Measurements from ENCODE around the gene NPRL2. TPM values are rescaled to one million over a fixed set of nuclear protein-coding genes. Genes with fewer than 3 reads are reported as not detected.

NPRL2 gene
- polyA plus RNA-seq: 10 to 100 TPM; 16.2 to 31.8 (median 21.3) TPM
- long read RNA-seq, donor 1: 0 reads
- long read RNA-seq, donor 2, partial matches to known transcripts: 0 of 2 reads
- long read RNA-seq, donor 2, other reads (novel, unspliced or antisense): 0 of 2 reads
- long read RNA-seq, donor 3, partial matches to known transcripts: 6 of 10 reads
- long read RNA-seq, donor 3, other reads (novel, unspliced or antisense): 0 of 10 reads
- long read RNA-seq, donor 4, partial matches to known transcripts: 0 of 1 reads
- long read RNA-seq, donor 4, other reads (novel, unspliced or antisense): 0 of 1 reads
- long read RNA-seq, donor 5: 0 reads
- long read RNA-seq, donor 6, transcript NPRL2-201 (11 exons, 1,700 nt): major isoform, 7 of 7 reads
- long read RNA-seq, donor 6, partial matches to known transcripts: 0 of 7 reads
- long read RNA-seq, donor 6, other reads (novel, unspliced or antisense): 0 of 7 reads
- long read RNA-seq, donor 7: 0 reads
- long read RNA-seq, donor 8, partial matches to known transcripts: 0 of 1 reads
- long read RNA-seq, donor 8, other reads (novel, unspliced or antisense): 0 of 1 reads
- long read RNA-seq, donor 9, partial matches to known transcripts: 0 of 1 reads
- long read RNA-seq, donor 9, other reads (novel, unspliced or antisense): 0 of 1 reads
- long read RNA-seq, donor 10, transcript NPRL2-201 (11 exons, 1,700 nt): major isoform, 7 of 9 reads
- long read RNA-seq, donor 10, partial matches to known transcripts: 0 of 9 reads
- long read RNA-seq, donor 10, other reads (novel, unspliced or antisense): 0 of 9 reads

DNA sequence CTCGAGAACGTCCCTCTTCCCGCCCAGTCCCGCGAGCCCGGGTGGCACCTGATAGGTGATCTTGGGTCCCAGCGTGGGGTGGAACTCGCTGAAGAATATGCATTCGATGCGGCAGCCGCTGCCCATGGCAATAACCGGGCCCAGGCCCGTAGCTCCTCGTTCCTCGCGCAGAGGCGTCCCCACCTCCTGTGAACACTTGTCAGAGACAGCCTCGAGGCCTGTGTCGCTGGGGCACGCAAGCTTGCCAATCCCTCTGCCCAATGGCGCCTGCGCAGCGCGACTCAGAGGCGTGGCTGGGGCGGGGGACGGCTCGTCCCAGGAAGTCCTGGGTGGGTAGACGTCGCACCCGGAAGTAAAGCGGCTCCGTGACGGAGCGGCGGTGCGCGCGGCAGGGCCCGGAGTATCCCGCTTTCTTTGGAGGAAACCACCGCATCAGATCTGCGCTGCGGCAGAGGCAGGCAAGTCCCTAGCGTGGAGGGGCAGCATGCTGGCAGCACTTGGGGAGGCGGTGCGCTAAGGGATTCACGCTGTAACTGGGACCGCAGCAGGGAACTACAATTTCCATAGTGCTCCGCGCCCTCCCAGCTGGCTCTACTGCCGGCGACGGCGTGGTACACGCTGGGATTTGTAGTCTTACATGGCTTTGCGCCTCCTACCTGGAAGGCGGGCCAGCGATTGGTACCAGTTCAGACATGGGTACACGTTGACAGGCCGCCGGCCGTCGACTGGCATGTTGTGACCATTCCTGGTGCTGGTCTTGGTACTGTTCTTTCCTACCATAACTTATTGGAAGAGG, at the start of gene NPRL2, which contains the start of gene CYB561D2:
Gene NPRL2 (minus strand): TSS at position 249 of the 796 bp plus-strand sequence. CDS start 123 bp downstream, at position 126.
Gene CYB561D2 (plus strand): TSS at position 336 of the 796 bp plus-strand sequence. CDS start 572 bp downstream, outside the sequence.
- DNase-seq: peak; percentile 97 to 99
- Histone ChIP-seq H3K4me3 (ENCODE audit: low read depth in 1 of 3, low read length in 3 of 3) (peak within 1 kb of the TSS; percentile 34 to 92 (median 55)), H3K36me3 (ENCODE audit: control insufficient read depth in 3 of 3, insufficient read depth in 2 of 3, low read depth in 1 of 3, low read length in 3 of 3) (peaks cover 9 to 63% (median 12%) of the 10 kb centered on the region in 3 donors), H3K4me1 (ENCODE audit: control insufficient read depth in 3 of 3, insufficient read depth in 2 of 3, low read depth in 1 of 3, low read length in 2 of 3) (peaks cover 5 to 28% (median 10%) of the 10 kb centered on the region in 3 donors), H3K27me3 (ENCODE audit: control insufficient read depth in 3 of 3, insufficient read depth in 3 of 3, low read length in 3 of 3) (no peaks in the 10 kb centered on the region), H3K9me3 (ENCODE audit: control insufficient read depth in 2 of 2, insufficient read depth in 1 of 2, low read depth in 1 of 2, low read length in 1 of 2) (no peaks in the 10 kb centered on the region), H3K27ac (ENCODE audit: low read depth in 1 of 3, low read length in 2 of 3) (peak within 1 kb of the TSS; percentile 79 to 97 (median 92))
- WGBS, 3 donors: 0% methylated on average over 61 to 64 of the region's 64 CpGs
- FAIRE-seq: no peak

DNA sequence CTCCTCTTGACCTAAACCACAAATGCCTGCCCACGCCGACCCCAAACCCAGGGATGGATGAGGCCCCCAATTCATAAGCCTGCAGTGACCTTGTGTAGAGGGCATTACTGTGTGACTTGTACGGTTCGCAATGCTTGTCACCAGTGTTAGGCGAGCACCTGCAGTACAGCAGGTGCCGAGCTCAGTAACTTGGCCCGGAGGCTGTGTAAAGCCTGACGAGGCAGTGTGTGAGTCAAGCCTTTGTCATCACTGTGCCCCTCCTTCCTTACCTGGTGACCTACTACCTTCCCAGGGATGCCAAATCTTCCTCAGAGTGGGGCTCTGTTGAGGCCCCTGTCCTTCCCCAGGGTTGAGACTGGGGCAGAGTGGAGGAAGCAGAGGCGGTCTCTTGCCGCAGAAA, 45.9 kb upstream of the NPRL2 start:
- peak in 1 of 2 donors; percentile 38 for DNase-seq
- H3K9me3 ChIP-seq (ENCODE audit: control insufficient read depth in 2 of 2, insufficient read depth in 1 of 2, low read depth in 1 of 2, low read length in 1 of 2): no peaks in the 10 kb centered on the region
- H3K4me1 ChIP-seq (ENCODE audit: control insufficient read depth in 3 of 3, insufficient read depth in 2 of 3, low read depth in 1 of 3, low read length in 2 of 3): peaks cover 0 to 11% (median 3%) of the 10 kb centered on the region in 3 donors
- no peak overlapping the region for H3K27ac ChIP-seq (ENCODE audit: low read depth in 1 of 3, low read length in 2 of 3)
- no peak overlapping the region for H3K4me3 ChIP-seq (ENCODE audit: low read depth in 1 of 3, low read length in 3 of 3)
- no peaks in the 10 kb centered on the region for H3K27me3 ChIP-seq (ENCODE audit: control insufficient read depth in 3 of 3, insufficient read depth in 3 of 3, low read length in 3 of 3)
- H3K36me3 ChIP-seq (ENCODE audit: control insufficient read depth in 3 of 3, insufficient read depth in 2 of 3, low read depth in 1 of 3, low read length in 3 of 3): no peaks in the 10 kb centered on the region
- 50 to 83% (median 55%) methylated on average over 10 of the region's 10 CpGs for WGBS, 3 donors
- no peak for FAIRE-seq

DNA sequence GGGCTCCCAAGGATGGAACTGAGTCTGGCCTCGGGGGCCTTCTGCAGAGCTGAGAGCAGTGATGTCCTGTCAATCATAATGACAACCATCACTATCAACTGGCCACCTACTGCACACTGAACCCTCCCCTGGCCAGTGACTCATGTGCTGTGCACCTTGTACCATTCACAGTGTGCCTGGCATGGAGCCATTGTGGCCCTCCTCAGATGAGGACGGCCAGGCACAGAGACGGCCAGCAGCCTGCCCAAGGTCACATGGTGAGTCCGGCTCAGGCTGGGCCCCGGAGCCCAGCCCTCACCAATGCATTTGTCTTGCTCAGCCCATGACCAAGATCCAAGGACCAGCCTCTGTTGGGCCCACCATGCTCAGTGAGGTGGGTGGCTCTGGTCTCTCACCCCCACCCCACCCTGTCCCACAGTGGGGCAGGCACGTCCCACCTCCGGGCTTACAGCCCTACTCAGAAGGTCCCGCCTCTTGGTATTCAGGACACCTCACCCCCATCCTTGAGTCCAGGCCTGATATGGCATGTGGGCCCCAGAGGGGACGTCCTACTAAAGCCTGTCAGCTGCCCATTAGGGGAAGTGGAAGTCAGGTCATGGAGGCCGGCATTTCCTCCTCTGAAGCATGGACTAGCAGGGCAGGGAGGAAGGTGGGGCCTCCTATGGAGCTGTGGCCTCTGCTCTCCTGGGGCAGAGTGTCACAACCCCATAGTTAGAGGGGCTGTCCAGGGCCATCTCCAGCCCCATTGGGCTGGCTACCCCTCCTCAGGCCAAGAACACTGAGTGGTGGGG, 44.7 kb upstream of the NPRL2 start:
- Histone ChIP-seq H3K36me3 (ENCODE audit: control insufficient read depth in 3 of 3, insufficient read depth in 2 of 3, low read depth in 1 of 3, low read length in 3 of 3) (peaks cover 0 to 2% (median 0%) of the 10 kb centered on the region in 3 donors), H3K4me3 (ENCODE audit: low read depth in 1 of 3, low read length in 3 of 3) (no peak overlapping the region), H3K27ac (ENCODE audit: low read depth in 1 of 3, low read length in 2 of 3) (no peak overlapping the region), H3K27me3 (ENCODE audit: control insufficient read depth in 3 of 3, insufficient read depth in 3 of 3, low read length in 3 of 3) (no peaks in the 10 kb centered on the region), H3K4me1 (ENCODE audit: control insufficient read depth in 3 of 3, insufficient read depth in 2 of 3, low read depth in 1 of 3, low read length in 2 of 3) (peaks cover 5 to 18% (median 15%) of the 10 kb centered on the region in 3 donors), H3K9me3 (ENCODE audit: control insufficient read depth in 2 of 2, insufficient read depth in 1 of 2, low read depth in 1 of 2, low read length in 1 of 2) (no peaks in the 10 kb centered on the region)
- DNase-seq (peak; percentile 24 to 79), FAIRE-seq (no peak)
- 59 to 73% (median 61%) methylated on average over 10 of the region's 10 CpGs for WGBS, 3 donors

DNA sequence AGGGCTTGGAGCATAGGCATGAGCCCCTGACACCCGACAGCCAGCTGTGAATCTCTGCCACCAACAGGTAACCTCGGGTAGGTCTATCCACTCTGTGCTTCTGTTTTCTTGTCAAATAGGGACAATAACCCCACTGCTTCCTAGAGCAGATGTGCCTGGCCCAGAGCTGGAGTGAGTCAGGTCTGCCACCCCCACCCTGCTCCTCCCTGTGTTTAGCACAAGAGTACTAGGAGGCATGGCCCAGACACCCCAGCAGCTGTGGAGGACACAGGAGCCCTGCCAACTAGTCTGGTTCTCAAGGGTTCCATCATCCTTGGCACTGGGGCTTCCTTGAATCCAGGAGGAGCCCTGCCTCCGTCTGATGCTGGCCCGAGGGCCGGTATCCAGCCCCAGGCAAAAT, 42.5 kb upstream of the NPRL2 start:
- H3K9me3 ChIP-seq (ENCODE audit: control insufficient read depth in 2 of 2, insufficient read depth in 1 of 2, low read depth in 1 of 2, low read length in 1 of 2): no peaks in the 10 kb centered on the region
- no peaks in the 10 kb centered on the region for H3K27me3 ChIP-seq (ENCODE audit: control insufficient read depth in 3 of 3, insufficient read depth in 3 of 3, low read length in 3 of 3)
- no peak overlapping the region for H3K4me3 ChIP-seq (ENCODE audit: low read depth in 1 of 3, low read length in 3 of 3)
- DNase-seq: no peak
- WGBS, 3 donors: 84 to 87% (median 84%) methylated on average over 5 of the region's 5 CpGs
- FAIRE-seq: no peak
- H3K27ac ChIP-seq (ENCODE audit: low read depth in 1 of 3, low read length in 2 of 3): no peak overlapping the region
- H3K4me1 ChIP-seq (ENCODE audit: control insufficient read depth in 3 of 3, insufficient read depth in 2 of 3, low read depth in 1 of 3, low read length in 2 of 3): peaks cover 5 to 23% (median 19%) of the 10 kb centered on the region in 3 donors
- peaks cover 0 to 4% (median 0%) of the 10 kb centered on the region in 3 donors for H3K36me3 ChIP-seq (ENCODE audit: control insufficient read depth in 3 of 3, insufficient read depth in 2 of 3, low read depth in 1 of 3, low read length in 3 of 3)

DNA sequence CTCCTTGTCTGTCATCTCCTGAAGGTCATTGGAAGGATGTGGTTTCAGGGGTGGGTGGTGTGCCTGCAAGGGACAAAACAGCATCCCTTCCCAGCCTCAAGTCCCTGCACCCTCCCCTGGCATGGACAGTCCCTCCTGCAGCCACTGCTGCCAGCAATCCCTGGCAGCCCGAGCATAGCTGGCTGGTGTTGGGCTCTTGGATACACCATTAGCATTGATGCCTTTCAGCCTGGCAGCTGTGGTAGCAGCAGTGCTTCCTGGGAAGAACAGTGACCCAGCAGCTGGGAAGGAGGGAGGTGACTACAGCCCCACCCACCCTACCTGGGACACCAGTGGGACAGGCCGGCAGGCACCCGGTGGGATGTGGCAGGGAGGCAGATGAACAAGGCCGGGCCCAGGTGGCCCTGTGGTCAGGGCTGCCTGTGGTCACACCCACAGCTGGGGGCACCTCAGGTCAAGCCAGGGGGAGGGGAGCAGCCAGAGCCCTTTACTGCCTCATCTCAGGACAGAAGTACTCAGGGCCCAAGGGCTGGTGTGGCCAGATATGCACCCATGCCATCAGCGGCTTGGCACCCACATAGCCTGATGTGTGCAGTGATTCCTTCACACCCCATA, 41.6 kb upstream of the NPRL2 start:
- WGBS, 3 donors: 41 to 72% (median 44%) methylated on average over 5 of the region's 5 CpGs
- H3K36me3 ChIP-seq (ENCODE audit: control insufficient read depth in 3 of 3, insufficient read depth in 2 of 3, low read depth in 1 of 3, low read length in 3 of 3): peaks cover 0 to 4% (median 0%) of the 10 kb centered on the region in 3 donors
- H3K9me3 ChIP-seq (ENCODE audit: control insufficient read depth in 2 of 2, insufficient read depth in 1 of 2, low read depth in 1 of 2, low read length in 1 of 2): no peaks in the 10 kb centered on the region
- DNase-seq (peak in 1 of 2 donors; percentile 17), FAIRE-seq (no peak)
- H3K27me3 ChIP-seq (ENCODE audit: control insufficient read depth in 3 of 3, insufficient read depth in 3 of 3, low read length in 3 of 3): no peaks in the 10 kb centered on the region
- no peak overlapping the region for H3K4me3 ChIP-seq (ENCODE audit: low read depth in 1 of 3, low read length in 3 of 3)
- H3K4me1 ChIP-seq (ENCODE audit: control insufficient read depth in 3 of 3, insufficient read depth in 2 of 3, low read depth in 1 of 3, low read length in 2 of 3): peaks cover 5 to 23% (median 19%) of the 10 kb centered on the region in 3 donors
- no peak overlapping the region for H3K27ac ChIP-seq (ENCODE audit: low read depth in 1 of 3, low read length in 2 of 3)

DNA sequence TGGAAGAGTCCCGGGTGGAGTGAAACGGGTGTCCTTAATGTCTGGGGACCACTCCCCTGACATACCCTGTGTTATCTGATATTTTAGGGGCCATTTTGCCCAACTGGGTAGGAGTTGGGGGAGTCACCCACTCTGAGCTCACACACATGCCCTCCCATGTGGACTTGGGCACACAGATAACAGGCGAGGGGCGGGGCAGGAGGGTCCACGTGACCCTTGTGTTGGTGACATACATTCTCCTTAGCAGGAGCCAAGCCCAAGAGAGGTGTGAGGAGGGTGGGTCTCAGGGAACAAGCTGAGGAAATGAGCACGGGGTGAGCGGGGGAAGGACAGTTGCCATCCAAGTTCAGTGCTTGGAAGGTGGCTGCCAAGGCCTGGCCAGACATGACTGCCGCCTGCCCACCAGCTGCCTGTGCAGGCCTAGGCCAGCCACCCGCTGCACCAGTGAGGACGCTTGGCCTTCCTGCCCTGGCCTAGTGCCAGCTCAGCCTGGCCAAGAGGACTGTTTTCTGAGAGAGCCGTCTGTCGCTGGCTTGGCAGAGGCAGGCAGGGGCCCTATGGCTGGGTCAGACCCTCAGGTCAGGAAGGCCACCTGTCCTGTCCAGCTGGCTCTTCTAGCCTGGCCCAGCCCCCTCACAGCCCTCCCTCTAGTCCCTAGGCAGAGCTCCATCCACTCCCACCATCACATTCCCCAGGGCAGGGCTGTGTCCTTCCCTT, 40.1 kb upstream of the NPRL2 start:
- Histone ChIP-seq H3K27me3 (ENCODE audit: control insufficient read depth in 3 of 3, insufficient read depth in 3 of 3, low read length in 3 of 3) (no peaks in the 10 kb centered on the region), H3K36me3 (ENCODE audit: control insufficient read depth in 3 of 3, insufficient read depth in 2 of 3, low read depth in 1 of 3, low read length in 3 of 3) (peaks cover 0 to 4% (median 0%) of the 10 kb centered on the region in 3 donors), H3K9me3 (ENCODE audit: control insufficient read depth in 2 of 2, insufficient read depth in 1 of 2, low read depth in 1 of 2, low read length in 1 of 2) (no peaks in the 10 kb centered on the region), H3K4me3 (ENCODE audit: low read depth in 1 of 3, low read length in 3 of 3) (no peak overlapping the region), H3K4me1 (ENCODE audit: control insufficient read depth in 3 of 3, insufficient read depth in 2 of 3, low read depth in 1 of 3, low read length in 2 of 3) (peaks cover 5 to 23% (median 19%) of the 10 kb centered on the region in 3 donors), H3K27ac (ENCODE audit: low read depth in 1 of 3, low read length in 2 of 3) (peak overlapping the region in 2 of 3 donors; percentile 45 to 77)
- 9 to 49% (median 39%) methylated on average over 12 of the region's 12 CpGs for WGBS, 3 donors
- DNase-seq: peak; percentile 91 to 93
- FAIRE-seq: no peak

DNA sequence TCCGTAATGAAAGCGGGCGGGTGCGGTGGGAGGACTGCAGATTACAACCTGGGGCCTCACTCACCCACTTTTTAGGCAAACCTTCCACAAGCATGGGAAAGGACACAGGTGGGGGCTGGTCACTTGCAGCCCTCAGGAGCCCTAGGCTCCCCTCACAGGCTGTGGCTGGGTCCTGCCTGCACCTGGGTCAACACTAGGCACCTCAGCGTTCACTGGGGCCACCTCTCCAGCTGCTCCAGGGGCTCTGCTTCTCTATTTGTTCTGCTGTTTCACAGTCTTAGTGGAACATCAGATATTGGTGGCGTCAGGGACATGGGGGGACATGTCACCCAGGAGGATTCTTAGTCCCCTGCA, 38.8 kb upstream of the NPRL2 start:
- Histone ChIP-seq H3K27me3 (ENCODE audit: control insufficient read depth in 3 of 3, insufficient read depth in 3 of 3, low read length in 3 of 3) (no peaks in the 10 kb centered on the region), H3K4me3 (ENCODE audit: low read depth in 1 of 3, low read length in 3 of 3) (no peak overlapping the region), H3K36me3 (ENCODE audit: control insufficient read depth in 3 of 3, insufficient read depth in 2 of 3, low read depth in 1 of 3, low read length in 3 of 3) (peaks cover 0 to 4% (median 0%) of the 10 kb centered on the region in 3 donors), H3K4me1 (ENCODE audit: control insufficient read depth in 3 of 3, insufficient read depth in 2 of 3, low read depth in 1 of 3, low read length in 2 of 3) (peaks cover 5 to 23% (median 10%) of the 10 kb centered on the region in 3 donors), H3K27ac (ENCODE audit: low read depth in 1 of 3, low read length in 2 of 3) (no peak overlapping the region), H3K9me3 (ENCODE audit: control insufficient read depth in 2 of 2, insufficient read depth in 1 of 2, low read depth in 1 of 2, low read length in 1 of 2) (no peaks in the 10 kb centered on the region)
- DNase-seq (no peak), FAIRE-seq (no peak)
- WGBS, 3 donors: 73 to 84% (median 75%) methylated on average over 6 of the region's 6 CpGs

Data from small intestine (tissue), 16 donors.